Esophagus squamous epithelium (tissue), 5 donors: Measurements from ENCODE around the gene PRELID2. TPM values are rescaled to one million over a fixed set of nuclear protein-coding genes. Genes with fewer than 3 reads are reported as not detected.
"Not testable (repeated sequence)": the region's sequence is repeated elsewhere in the genome, so short reads cannot be mapped to it uniquely, and the experiment has no call there.

Experiments
- DNase-seq: peaks from one replicate; lab custom pipeline; 2025; lab: John Stamatoyannopoulos, UW
- H3K27ac ChIP-seq, 4 donors: fragments of 200-600 bp; sonication (generic); one replicate each; pipeline ENCODE4 v1.5.1; 2016 to 2019; ENCODE audit warnings: mild to moderate bottlenecking in 1 of 4
- H3K27me3 ChIP-seq, 4 donors: fragments of 200-600 bp; sonication (generic); 1 replicate in 3 of 4; 2 replicates in 1 of 4; pipeline versions ENCODE4 v1.5.1 to v1.6.0; 2017 to 2021; ENCODE audit warnings: antibody characterized with exemption in 1 of 4
- H3K36me3 ChIP-seq, 3 donors: fragments of 200-600 bp; sonication (generic); one replicate each; pipeline ENCODE4 v1.5.1; 2016 to 2019
- H3K4me1 ChIP-seq, 3 donors: fragments of 200-600 bp; sonication (generic); one replicate each; pipeline ENCODE4 v1.5.1; 2017 to 2019
- H3K4me3 ChIP-seq, 4 donors: fragments of 200-600 bp; sonication (generic); 1 replicate in 3 of 4; 2 replicates in 1 of 4; pipeline ENCODE4 v1.5.1; 2016 to 2019; ENCODE audit warnings: mild to moderate bottlenecking in 2 of 4, moderate library complexity in 1 of 4
- H3K9me3 ChIP-seq, 3 donors: fragments of 200-600 bp; sonication (generic); one replicate each; pipeline ENCODE4 v1.5.1; 2016 to 2019
- CTCF ChIP-seq, 6 experiments: fragments of 450-650 bp in 4 of 6; fragments of 200-600 bp in 2 of 6; sonication (generic) in 2 of 6; IDR thresholded peaks; one replicate each; pipeline ENCODE4 v1.5.1; 2016 to 2019; ENCODE audit warnings: antibody characterized with exemption in 6 of 6, mild to moderate bottlenecking in 4 of 6, moderate library complexity in 4 of 6
- POLR2A ChIP-seq, 4 donors: fragments of 450-650 bp; IDR thresholded peaks; one replicate each; pipeline ENCODE4 v1.6.1; 2017; ENCODE audit warnings: antibody characterized with exemption in 4 of 4, mild to moderate bottlenecking in 4 of 4, moderate library complexity in 3 of 4
- WGBS, 2 donors: methylation state at CpG; one replicate each; pipeline ENCODE4 v1.1.5; 2018; 5-methylcytosine and 5-hydroxymethylcytosine counted together
- intact Hi-C: fragments of 100-400 bp; cut with DNase I; formaldehyde crosslinking; loops from one replicate; pipeline ENCODE4 v1.15.0; 2022
- total RNA-seq, 4 donors: library from RNA; depleted of rRNA; stranded (reverse); fragments of >200 nt; gene quantifications; one replicate each; pipeline ENCODE4 v1.1.0, GENCODE V29; 2016
- donor health status: DM: yes; HTN: yes; CAD: no.

Gene PRELID2
- total RNA-seq, 4 donors from 2014 or later: 0.68 to 12.6 (median 6.5) TPM

- intact Hi-C loops: no loop called here
- Histone ChIP-seq H3K36me3 (no peaks in the 10 kb centered on the region), H3K9me3 (no peaks in the 10 kb centered on the region), H3K4me3 (no peak overlapping the region), H3K27ac (no peak overlapping the region), H3K4me1 (peaks cover 0 to 25% (median 5%) of the 10 kb centered on the region in 3 donors), H3K27me3 (no peaks in the 10 kb centered on the region)
- 65 to 73% methylated on average over 6 of the region's 6 CpGs for WGBS, 2 donors
- TF ChIP-seq CTCF (IDR thresholded peaks at IDR 0.05) (no peak), POLR2A (IDR thresholded peaks at IDR 0.05) (no peak)
- DNase-seq: no peak
Measured at GRCh38 chr5:145838276-145838675, 3.1 kb upstream of the PRELID2 start.

GRCh38 chr5:145836241-145836640 lies 1.1 kb upstream of the PRELID2 start:
- H3K27me3 ChIP-seq, H3K36me3 ChIP-seq, DNase-seq, H3K27ac ChIP-seq, H3K9me3 ChIP-seq, intact Hi-C loops: not testable (repeated sequence)
- WGBS, 2 donors: 89 to 98% methylated on average over 12 to 13 of the region's 13 CpGs
- peaks cover 0 to 35% (median 7%) of the 10 kb centered on the region in 3 donors for H3K4me1 ChIP-seq
- peak overlapping the region in 1 of 4 donors; percentile 76 for H3K4me3 ChIP-seq

GRCh38 chr5:145835848-145836239 lies 702 bp upstream of the PRELID2 start:
- H3K27ac ChIP-seq: peak overlapping the region; percentile 64 to 78 (median 74)
- H3K27me3 ChIP-seq: no peaks in the 10 kb centered on the region
- H3K36me3 ChIP-seq: no peaks in the 10 kb centered on the region
- no peaks in the 10 kb centered on the region for H3K9me3 ChIP-seq
- H3K4me1 ChIP-seq: peaks cover 0 to 39% (median 11%) of the 10 kb centered on the region in 3 donors
- H3K4me3 ChIP-seq: peak overlapping the region; percentile 37 to 76 (median 59)
- TF ChIP-seq POLR2A (IDR thresholded peaks at IDR 0.05) (no peak), CTCF (IDR thresholded peaks at IDR 0.05) (no peak)
- DNase-seq: no peak
- intact Hi-C loops: no loop called here
- WGBS, 2 donors: 64 to 65% methylated on average over 16 to 18 of the region's 18 CpGs

GRCh38 chr5:145834554-145834916 lies 607 bp downstream of the PRELID2 start:
- WGBS, 2 donors: 16 to 22% methylated on average over 9 to 10 of the region's 10 CpGs
- H3K27ac ChIP-seq: peak overlapping the region in 3 of 4 donors; percentile 64 to 78 (median 77)

GRCh38 chr5:145833631-145834200 lies 1.4 kb downstream of the PRELID2 start:
- WGBS, 2 donors: 64 to 71% methylated on average over 10 of the region's 10 CpGs
- no peak for DNase-seq
- no peak overlapping the region for H3K27ac ChIP-seq
- intact Hi-C loops: no loop called here
- peaks cover 0 to 56% (median 13%) of the 10 kb centered on the region in 3 donors for H3K4me1 ChIP-seq
- no peaks in the 10 kb centered on the region for H3K36me3 ChIP-seq
- H3K9me3 ChIP-seq: no peaks in the 10 kb centered on the region
- no peak for TF ChIP-seq CTCF (IDR thresholded peaks at IDR 0.05)
- TF ChIP-seq POLR2A (IDR thresholded peaks at IDR 0.05): no peak
- peak overlapping the region in 1 of 4 donors; percentile 76 for H3K4me3 ChIP-seq
- H3K27me3 ChIP-seq: no peaks in the 10 kb centered on the region

More at GRCh38 chr5:145834554-145834916, 607 bp downstream of the PRELID2 start:
- no peak for TF ChIP-seq CTCF (IDR thresholded peaks at IDR 0.05)
- no peak for TF ChIP-seq POLR2A (IDR thresholded peaks at IDR 0.05)
- H3K4me1 ChIP-seq: peaks cover 0 to 52% (median 13%) of the 10 kb centered on the region in 3 donors
- no peak for DNase-seq
- H3K36me3 ChIP-seq: no peaks in the 10 kb centered on the region
- H3K9me3 ChIP-seq: no peaks in the 10 kb centered on the region
- H3K4me3 ChIP-seq: peak overlapping the region; percentile 37 to 76 (median 59)
- intact Hi-C loops: no loop called here
- H3K27me3 ChIP-seq: no peaks in the 10 kb centered on the region
